Adipocyte (in vitro differentiated cells): Measurements from ENCODE around the gene RABGAP1L.
"Not testable (repeated sequence)": the region's sequence is repeated elsewhere in the genome, so short reads cannot be mapped to it uniquely, and the experiment has no call there.

Experiments used
- DNase-seq: peaks from one replicate; pipeline ENCODE4 v3.0.0-alpha.2; 2015; ENCODE audit warnings: low read depth
- H3K27me3 ChIP-seq: replicated peaks from 2 replicates; pipeline ENCODE4 v1.7.0; 2013; ENCODE audit warnings: mild to moderate bottlenecking, low read length, moderate library complexity; ENCODE audit not compliant: control insufficient read depth, insufficient read depth
- H3K36me3 ChIP-seq: 2 replicates; pipeline ENCODE4 v1.7.0; 2013; ENCODE audit warnings: low read length, mild to moderate bottlenecking, moderate library complexity; ENCODE audit not compliant: control insufficient read depth, insufficient read depth, severe bottlenecking
- H3K4me1 ChIP-seq: 2 replicates; pipeline ENCODE4 v1.7.0; 2013; ENCODE audit warnings: mild to moderate bottlenecking, low read length, moderate library complexity; ENCODE audit not compliant: control insufficient read depth, insufficient read depth
- H3K4me3 ChIP-seq: 2 replicates; pipeline ENCODE4 v1.7.0; 2013; ENCODE audit warnings: mild to moderate bottlenecking, low read length, moderate library complexity
- H3K9ac ChIP-seq: 2 replicates; pipeline ENCODE4 v1.7.0; 2013; ENCODE audit warnings: mild to moderate bottlenecking, low read length, moderate library complexity
- H3K9me3 ChIP-seq: 2 replicates; pipeline ENCODE4 v1.7.0; 2013; ENCODE audit warnings: mild to moderate bottlenecking, low read length, moderate library complexity; ENCODE audit not compliant: control insufficient read depth

The RABGAP1L gene

DNA sequence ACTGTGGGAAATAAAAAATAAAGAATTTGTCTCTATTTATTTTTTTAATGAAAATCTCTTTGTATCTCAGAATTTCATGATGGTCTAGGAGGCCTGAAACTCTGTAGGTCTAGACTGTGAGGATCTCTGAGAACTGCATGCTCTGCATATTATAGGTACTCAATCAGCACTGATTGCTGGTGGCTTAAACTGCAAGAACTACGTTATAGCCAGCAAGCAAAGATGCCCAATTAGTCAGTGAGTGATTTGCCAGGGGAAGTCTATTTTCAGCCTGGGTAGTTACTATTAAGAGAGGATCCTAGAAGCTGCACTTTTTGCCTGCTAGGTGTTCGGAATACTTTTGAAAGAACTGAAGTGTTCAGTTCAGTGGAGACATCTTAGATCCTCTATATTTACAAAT lies 375.9 kb downstream of the RABGAP1L start:
- H3K4me3 ChIP-seq: no peak overlapping the region
- H3K36me3 ChIP-seq: no peaks in the 10 kb centered on the region
- H3K4me1 ChIP-seq: no peaks in the 10 kb centered on the region
- peak; percentile 7 for DNase-seq
- H3K9ac ChIP-seq: no peak overlapping the region
- H3K27me3 ChIP-seq: no peaks in the 10 kb centered on the region
- peaks cover 11% of the 10 kb centered on the region for H3K9me3 ChIP-seq

DNA sequence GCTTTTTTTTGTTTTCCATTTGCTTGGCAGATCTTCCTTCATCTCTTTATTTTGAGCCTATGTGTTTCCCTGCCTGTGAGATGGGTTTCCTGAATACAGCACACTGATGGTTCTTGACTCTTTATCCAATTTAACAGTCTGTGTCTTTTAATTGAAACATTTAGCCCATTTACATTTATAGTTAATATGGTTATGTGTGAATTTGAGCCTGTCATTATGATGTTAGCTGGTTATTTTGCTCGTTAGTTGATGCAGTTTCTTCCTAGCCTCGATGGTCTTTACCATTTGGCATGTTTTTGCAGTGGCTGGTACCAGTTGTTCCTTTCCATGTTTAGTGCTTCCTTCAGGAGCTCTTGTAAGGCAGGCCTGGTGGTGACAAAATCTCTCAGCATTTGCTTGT lies 384.1 kb downstream of the RABGAP1L start:
- not testable (repeated sequence) for H3K4me3 ChIP-seq, DNase-seq

DNA sequence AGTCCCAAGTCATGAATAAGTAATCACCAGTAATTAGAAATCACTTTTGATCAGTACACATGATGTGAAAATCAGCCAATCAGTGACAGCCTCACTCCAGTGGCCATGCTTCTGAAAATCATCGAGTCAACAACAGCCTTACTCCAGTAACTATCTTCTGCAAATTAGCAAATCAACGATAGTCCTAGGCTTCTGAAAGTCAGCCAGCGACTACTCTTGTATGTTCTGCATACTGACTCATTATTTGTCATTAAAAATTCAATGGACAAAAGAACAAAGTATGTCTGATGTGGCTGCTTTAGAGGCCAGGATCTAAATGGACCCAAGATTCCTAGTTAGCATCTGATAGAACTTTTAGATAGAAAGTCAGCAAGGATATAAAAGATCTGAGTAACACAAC lies 391.0 kb downstream of the RABGAP1L start:
- no peak for DNase-seq

More for the DNA sequence above, 384.1 kb downstream of the RABGAP1L start:
- not testable (repeated sequence) for H3K36me3 ChIP-seq, H3K9me3 ChIP-seq, H3K27me3 ChIP-seq, H3K4me1 ChIP-seq, H3K9ac ChIP-seq

DNA sequence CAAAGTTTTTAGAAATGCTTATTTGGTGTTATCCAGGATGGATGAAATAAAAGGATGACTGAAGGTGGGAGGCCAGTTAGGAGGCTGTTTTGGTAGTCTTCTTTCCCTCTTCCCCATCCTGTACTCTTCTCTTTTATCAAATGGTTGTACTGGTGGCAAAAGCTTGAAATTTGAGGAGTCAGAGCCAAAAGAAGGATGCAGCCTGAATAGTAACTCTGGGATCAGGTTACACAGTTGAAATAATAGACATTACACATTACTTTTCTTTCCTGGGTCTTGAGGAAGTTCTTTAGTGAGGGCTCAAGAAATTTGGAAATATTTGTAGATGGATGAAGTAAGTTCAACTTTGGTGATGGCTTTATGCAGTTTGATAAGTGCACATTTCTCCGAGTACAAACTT lies 397.1 kb downstream of the RABGAP1L start:
- Histone ChIP-seq H3K4me3 (no peak overlapping the region), H3K4me1 (peaks cover 4% of the 10 kb centered on the region), H3K9ac (no peak overlapping the region), H3K27me3 (no peaks in the 10 kb centered on the region), H3K36me3 (no peaks in the 10 kb centered on the region), H3K9me3 (no peaks in the 10 kb centered on the region)
- DNase-seq: peak; percentile 49

More for the DNA sequence above, 391.0 kb downstream of the RABGAP1L start:
- Histone ChIP-seq H3K9ac (no peak overlapping the region), H3K27me3 (no peaks in the 10 kb centered on the region), H3K9me3 (no peaks in the 10 kb centered on the region), H3K36me3 (no peaks in the 10 kb centered on the region), H3K4me1 (peaks cover 3% of the 10 kb centered on the region), H3K4me3 (no peak overlapping the region)

DNA sequence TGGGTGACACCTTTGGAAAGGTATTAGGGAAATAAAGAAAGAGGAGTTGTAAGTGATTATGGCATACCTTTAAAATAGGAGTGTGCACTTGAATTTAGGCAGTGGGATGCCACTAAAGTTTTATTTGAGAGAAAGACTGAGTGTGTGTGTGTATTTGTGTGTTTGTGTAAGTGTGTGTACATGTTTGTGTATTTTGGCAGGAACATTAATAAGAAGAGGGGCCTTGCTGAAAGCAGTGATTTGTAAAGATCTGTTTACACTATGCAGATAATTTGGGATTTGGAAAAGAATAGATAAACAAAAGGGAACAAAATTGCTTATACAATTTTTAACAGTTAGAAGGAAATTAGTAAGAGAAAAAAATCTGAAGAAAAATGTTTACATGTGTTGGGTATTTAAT lies 409.2 kb downstream of the RABGAP1L start:
- no peak for DNase-seq
- no peak overlapping the region for H3K4me3 ChIP-seq
- H3K27me3 ChIP-seq: no peaks in the 10 kb centered on the region
- no peaks in the 10 kb centered on the region for H3K9me3 ChIP-seq
- H3K9ac ChIP-seq: no peak overlapping the region
- no peaks in the 10 kb centered on the region for H3K36me3 ChIP-seq
- H3K4me1 ChIP-seq: no peaks in the 10 kb centered on the region

DNA sequence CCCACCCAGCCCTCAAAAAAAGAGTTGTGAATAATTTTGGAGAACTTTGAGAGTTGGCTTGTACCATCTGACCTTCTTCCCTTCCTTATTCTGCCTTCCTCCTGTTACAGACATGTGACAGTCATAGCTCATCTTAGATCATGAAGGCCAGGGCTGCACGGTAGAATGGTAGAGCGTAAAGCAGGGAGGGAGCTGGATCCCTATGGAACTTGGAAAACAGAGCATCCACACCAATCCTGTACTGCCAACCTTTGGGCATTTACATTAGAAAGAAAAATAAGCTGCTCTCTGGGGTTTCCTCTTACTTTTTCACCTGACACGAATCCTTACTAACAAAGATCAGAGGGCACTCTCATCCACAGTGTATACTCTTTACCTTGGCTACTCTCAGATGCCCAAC lies 409.9 kb downstream of the RABGAP1L start:
- Histone ChIP-seq H3K27me3 (no peaks in the 10 kb centered on the region), H3K9ac (no peak overlapping the region), H3K9me3 (no peaks in the 10 kb centered on the region), H3K4me1 (no peaks in the 10 kb centered on the region), H3K36me3 (no peaks in the 10 kb centered on the region), H3K4me3 (no peak overlapping the region)
- no peak for DNase-seq

DNA sequence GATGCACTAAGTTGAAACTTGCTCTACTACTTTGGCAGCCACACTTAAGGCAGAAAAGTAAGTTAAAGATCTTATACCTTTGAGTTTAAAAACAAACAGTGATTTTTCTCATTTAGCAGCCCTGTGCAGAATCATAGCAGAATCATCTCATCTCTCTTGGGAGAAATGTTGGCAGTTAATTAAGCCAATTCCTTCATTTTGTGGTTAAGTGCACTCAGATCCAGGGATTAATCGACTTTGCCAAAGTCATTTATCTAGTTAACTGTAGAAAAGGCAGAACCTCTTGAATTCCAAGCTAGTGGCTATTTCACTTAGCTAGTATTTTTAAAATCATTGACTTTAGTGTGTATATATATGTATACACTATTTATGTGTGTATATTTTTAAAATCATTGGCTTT lies 413.5 kb downstream of the RABGAP1L start:
- Histone ChIP-seq H3K9ac (no peak overlapping the region), H3K27me3 (no peaks in the 10 kb centered on the region), H3K4me1 (no peaks in the 10 kb centered on the region), H3K9me3 (peaks cover 11% of the 10 kb centered on the region), H3K36me3 (no peaks in the 10 kb centered on the region), H3K4me3 (no peak overlapping the region)
- no peak for DNase-seq

DNA sequence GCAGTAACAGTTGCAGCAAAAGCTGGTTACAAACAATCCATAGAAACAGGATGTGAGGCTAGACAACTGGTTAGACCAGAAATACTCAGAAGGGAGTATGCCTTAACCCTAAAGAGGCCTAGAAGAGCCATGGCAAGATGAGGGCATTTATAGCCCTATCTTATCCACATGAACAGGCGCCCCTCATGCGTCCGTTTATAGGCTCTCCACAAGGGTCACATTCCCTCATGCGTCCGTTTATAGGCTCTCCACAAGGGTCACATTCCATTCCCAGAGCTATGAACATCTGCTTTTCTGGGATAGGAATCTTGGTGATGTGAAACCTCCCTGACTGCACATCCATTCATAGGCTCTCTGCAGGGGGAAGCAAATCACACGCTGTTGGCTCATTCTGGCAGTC lies 416.8 kb downstream of the RABGAP1L start:
- not testable (repeated sequence) for H3K4me1 ChIP-seq, H3K27me3 ChIP-seq, H3K36me3 ChIP-seq, DNase-seq, H3K4me3 ChIP-seq, H3K9ac ChIP-seq
- H3K9me3 ChIP-seq: peaks cover 11% of the 10 kb centered on the region

DNA sequence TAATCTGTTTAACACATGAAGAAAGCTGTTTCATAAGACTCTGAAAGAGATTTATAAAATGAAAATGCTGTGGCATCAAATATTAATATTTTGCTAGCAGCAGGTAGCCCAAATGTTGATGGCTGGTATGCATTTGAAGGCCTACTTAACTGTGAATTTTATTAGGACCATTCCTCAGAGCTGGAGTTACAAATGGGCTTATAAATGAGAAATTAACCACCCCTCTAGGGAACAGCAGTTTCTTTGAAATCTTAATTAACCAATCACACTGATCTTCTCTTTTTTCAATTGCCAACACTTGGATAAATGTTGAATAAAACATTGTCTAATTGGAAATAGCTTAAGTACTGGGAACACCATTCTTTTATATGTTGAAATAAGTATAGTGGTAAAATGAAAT lies 418.4 kb downstream of the RABGAP1L start:
- Histone ChIP-seq H3K4me1 (no peaks in the 10 kb centered on the region), H3K9ac (no peak overlapping the region), H3K36me3 (no peaks in the 10 kb centered on the region), H3K9me3 (peaks cover 11% of the 10 kb centered on the region), H3K27me3 (no peaks in the 10 kb centered on the region), H3K4me3 (no peak overlapping the region)
- no peak for DNase-seq

DNA sequence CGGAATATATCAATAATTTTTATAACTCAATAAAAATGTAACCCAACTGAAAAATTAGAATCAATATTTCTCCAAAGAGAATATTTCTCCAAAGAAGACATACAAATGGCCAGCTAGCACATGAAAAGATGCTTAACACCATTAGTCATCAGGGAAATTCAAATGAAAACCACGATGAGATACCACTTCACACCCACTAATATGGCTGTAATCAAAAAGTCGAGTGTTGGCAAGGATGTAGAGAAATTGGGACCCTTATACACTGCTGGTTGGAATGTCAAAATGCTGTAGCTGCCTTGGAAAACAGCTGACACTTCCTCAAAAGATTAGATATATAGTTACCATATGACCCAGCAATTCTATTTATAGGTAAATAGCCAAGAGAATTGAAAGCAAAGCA lies 421.5 kb downstream of the RABGAP1L start:
- DNase-seq: no peak

DNA sequence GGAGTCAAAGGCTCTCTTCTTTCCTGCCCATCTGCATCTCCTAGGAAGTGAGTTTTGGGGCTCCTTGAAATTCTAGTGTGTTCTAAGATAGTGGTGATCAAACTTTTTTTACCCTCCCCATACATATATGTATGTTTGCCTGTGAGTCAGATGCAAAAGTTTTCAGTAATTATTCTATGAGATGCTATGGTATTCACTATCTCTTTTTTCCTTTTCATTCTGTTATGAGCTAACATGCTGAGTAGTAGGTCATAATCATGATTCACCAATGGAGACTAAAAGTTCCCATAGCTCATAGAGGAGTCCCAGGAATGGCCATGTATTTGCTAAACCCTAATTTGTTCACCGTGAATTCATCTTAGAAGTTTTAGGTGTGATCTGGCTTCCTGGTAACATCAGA lies 424.0 kb downstream of the RABGAP1L start:
- no peak for DNase-seq
- Histone ChIP-seq H3K4me3 (no peak overlapping the region), H3K36me3 (no peaks in the 10 kb centered on the region)

More for the DNA sequence above, 421.5 kb downstream of the RABGAP1L start:
- H3K9ac ChIP-seq: no peak overlapping the region
- no peaks in the 10 kb centered on the region for H3K4me1 ChIP-seq
- H3K36me3 ChIP-seq: no peaks in the 10 kb centered on the region
- no peaks in the 10 kb centered on the region for H3K27me3 ChIP-seq
- H3K4me3 ChIP-seq: no peak overlapping the region
- peaks cover 9% of the 10 kb centered on the region for H3K9me3 ChIP-seq

DNA sequence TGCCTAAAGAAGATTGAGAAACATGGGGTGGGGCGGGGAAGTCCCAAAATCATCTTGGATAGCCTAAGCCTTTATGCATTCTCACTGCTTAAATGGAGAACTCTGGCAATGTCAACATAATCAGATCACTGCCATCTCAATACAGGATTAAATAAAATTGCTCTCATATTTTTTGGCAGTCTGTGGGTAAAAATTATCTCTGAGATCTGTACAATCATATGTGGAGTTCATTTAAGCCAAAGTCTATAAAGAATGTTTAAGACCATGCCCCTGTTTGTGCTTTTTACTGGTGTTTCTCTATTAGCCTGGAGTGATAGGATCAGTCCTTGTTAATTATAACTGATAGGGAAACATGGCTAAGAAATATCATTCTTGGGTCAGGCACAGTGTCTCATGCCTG lies 424.8 kb downstream of the RABGAP1L start:
- H3K27me3 ChIP-seq: no peaks in the 10 kb centered on the region
- H3K9ac ChIP-seq: no peak overlapping the region
- DNase-seq: peak; percentile 47
- no peaks in the 10 kb centered on the region for H3K9me3 ChIP-seq
- no peak overlapping the region for H3K4me3 ChIP-seq
- H3K4me1 ChIP-seq: no peaks in the 10 kb centered on the region
- no peaks in the 10 kb centered on the region for H3K36me3 ChIP-seq

More for the DNA sequence above, 424.0 kb downstream of the RABGAP1L start:
- no peak overlapping the region for H3K9ac ChIP-seq
- H3K9me3 ChIP-seq: no peaks in the 10 kb centered on the region
- no peaks in the 10 kb centered on the region for H3K4me1 ChIP-seq
- H3K27me3 ChIP-seq: no peaks in the 10 kb centered on the region
